HT-29 (cell line): ENCODE data around the gene DNAJC4. TPM values are rescaled to one million over a fixed set of nuclear protein-coding genes. Genes with fewer than 3 reads are reported as not detected.

Experiments
- DNase-seq: peaks from one replicate; pipeline ENCODE4 v3.0.0-alpha.2; 2015; ENCODE audit warnings: low spot score
- total RNA-seq: library from RNA; depleted of rRNA; stranded (reverse); fragments of >200 nt; shearing (Covaris generic); gene quantifications from 2 replicates; pipeline ENCODE4 v1.2.3, GENCODE V29; 2014

The DNAJC4 gene
- total RNA-seq, 1 experiment from 2014 or later = 23.5 TPM

- DNase-seq = no peak
Observed at GRCh38 chr11:64258356-64258755, 28.0 kb downstream of the DNAJC4 start.

DNA sequence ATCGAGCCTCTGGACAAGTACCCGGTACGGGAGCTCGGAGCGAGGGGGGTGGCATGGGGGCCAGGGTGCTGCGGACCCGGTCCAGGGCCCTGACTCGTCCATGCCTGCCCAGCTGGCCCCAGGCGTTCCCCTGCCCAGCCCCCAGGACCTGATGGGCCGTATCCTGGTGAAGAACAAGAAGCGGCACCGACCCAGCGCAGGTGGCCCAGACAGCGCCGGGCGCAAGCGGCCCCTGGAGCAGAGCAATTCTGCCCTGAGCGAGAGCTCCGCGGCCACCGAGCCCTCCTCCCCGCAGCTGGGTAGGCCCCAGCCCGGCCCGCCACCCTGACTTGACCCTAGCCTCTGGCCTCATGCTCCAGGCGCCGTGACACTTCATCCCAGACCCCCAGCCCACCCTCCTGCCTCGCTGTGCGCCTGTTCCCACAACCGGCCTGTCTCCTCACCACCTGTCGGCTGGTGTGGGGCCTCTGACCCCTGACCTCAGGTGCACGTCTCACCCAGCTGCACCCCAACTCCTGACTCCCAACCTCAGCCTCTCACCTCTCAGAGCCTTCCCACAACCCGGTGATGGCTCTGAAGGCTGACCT is 28.7 kb downstream of the DNAJC4 start:
- no peak for DNase-seq

- DNase-seq = no peak
Observed at GRCh38 chr11:64259533-64260067, 29.3 kb downstream of the DNAJC4 start.

DNA sequence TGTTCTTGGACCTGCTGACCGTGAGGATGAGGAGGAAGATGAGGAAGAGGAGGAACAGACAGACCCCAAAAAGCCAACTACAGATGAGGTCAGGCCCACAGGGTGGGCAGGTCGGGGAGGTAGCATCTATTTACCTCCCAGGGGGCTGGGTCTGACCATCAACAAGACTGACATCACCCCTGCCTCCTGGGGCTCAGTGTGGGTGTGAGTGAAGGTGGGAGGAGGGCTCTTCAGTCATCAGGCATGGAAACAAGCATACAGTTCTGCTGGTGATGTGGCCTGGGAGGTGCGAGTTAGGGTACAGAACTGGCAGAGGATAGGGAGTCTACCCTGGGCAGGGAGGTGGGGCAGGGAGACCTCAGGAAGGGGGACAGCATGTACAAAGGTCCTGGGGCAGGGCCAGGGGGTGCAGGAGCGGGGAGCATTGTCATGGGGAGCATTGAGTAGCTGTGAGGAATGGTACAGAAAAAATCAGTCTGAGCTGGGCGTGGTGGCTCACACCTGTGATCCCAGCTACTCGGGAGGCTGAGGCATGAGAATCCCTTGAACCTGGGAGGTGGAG is 29.9 kb downstream of the DNAJC4 start:
- DNase-seq = no peak

GRCh38 chr11:64261556-64262080 is 31.3 kb downstream of the DNAJC4 start:
- no peak for DNase-seq

DNA sequence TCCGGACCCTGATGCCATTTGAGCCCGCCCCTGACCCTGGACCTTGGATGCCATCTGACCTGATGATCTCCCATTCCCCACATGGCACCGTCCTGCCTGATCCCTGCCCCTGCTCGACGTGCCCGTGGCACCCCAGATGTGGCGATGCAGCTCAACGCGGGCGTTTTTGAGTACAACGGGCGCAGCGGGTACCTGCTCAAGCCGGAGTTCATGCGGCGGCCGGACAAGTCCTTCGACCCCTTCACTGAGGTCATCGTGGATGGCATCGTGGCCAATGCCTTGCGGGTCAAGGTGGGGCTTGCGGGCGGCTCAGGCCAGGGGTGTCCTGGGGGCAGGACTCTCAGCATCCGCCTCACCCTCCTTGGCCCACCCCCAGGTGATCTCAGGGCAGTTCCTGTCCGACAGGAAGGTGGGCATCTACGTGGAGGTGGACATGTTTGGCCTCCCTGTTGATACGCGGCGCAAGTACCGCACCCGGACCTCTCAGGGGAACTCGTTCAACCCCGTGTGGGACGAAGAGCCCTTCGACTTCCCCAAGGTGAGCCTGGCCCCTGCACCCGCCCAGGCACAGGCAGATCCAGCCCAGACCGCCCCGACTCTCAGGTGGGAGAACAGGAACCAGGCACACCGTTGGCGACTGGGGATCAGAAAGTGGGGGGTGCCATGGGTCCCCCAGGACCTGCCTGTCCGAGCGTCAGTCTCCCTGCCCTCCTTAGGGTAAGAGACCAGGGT is 32.1 kb downstream of the DNAJC4 start:
- DNase-seq = no peak

- DNase-seq = no peak
Observed at GRCh38 chr11:64263021-64263946, 32.9 kb downstream of the DNAJC4 start.

DNA sequence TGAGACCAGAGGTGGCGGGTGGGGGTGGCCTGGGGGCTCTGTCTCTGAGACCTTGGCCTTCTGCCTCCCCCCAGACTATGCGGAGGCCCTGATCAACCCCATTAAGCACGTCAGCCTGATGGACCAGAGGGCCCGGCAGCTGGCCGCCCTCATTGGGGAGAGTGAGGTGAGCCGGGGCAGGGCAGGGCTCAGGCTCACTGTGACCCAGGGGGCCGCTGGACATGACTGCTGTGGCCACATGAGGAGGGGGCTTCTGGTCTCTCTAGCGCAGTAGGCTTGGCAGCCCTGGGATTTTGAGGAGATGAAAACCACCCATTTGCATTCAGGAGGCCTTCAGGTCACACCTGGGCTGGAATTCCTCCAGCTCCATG is 33.6 kb downstream of the DNAJC4 start:
- DNase-seq = no peak

GRCh38 chr11:64264371-64264852 is 34.1 kb downstream of the DNAJC4 start:
- DNase-seq = no peak

GRCh38 chr11:64265176-64266160 is 35.1 kb downstream of the DNAJC4 start:
- no peak for DNase-seq

GRCh38 chr11:64266339-64266738 is 36.0 kb downstream of the DNAJC4 start:
- no peak for DNase-seq

DNA sequence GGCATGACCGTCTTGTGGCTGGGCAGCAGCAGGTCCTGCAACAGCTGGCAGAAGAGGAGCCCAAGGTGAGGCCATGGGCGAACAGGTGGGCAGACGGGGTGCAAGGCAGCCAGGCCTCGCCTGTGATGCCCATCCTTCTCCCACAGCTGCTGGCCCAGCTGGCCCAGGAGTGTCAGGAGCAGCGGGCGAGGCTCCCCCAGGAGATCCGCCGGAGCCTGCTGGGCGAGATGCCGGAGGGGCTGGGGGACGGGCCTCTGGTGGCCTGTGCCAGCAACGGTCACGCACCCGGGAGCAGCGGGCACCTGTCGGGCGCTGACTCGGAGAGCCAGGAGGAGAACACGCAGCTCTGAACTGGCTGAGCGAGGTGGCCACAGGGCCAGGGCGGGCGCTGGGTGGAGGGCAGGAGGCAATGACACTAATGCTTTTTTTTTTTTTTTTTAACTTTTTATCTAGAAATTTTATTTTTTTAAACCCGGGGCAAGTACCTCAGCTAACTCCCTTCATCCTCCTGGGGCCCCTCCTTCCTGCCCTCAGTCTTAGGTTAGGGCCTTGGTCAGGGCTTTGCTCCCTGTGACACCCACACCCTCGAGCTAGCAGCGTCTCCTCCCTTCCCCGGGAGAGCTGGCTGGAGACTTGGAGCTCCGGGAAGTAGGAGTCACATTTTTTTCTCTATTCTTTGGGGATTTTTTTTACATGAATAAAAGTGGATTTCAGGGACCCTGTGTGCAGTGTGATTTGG is 37.0 kb downstream of the DNAJC4 start:
- peak; percentile 65 for DNase-seq

DNA sequence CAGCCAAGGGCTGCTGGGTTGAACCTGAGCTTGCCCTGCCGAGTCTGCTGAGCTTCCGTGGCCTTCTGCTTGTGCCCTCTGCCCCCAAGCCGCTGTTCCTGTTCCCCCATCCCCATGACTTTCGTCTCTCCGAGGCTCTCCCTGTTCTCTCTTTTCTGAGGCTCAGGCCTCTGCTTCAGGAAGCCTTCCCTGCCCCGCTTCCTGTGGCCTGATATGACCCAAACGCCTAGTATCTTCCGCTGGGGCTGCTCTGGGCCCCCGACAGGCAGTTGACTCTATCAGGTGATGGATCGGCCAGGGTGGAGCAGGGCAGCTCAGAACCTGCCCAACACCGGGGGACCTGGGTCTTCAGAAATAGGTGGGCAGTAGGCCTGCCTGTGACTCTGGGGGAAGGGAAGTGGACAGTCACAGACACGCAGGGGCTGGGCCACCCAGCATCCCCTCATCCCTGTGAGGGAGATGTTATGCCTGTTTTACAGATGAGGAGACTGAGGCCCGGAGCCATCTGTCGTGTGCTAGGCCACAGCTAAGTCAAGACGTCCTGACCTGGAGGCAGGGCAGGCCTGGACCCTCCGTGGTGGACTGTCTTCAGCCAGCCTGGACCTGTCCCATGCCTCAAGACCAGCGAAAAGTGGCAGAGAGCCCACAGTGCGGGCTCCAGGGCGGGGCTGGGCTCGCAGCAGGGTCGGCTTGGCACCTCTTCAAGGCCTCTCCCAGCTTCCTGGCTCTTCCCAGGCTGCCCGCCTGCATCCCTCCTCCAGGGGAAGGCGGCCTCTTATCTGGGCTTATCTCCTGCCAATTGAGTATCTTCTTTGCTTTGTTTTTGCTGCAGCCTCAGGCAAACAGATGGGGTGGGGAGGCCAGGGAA is 37.9 kb downstream of the DNAJC4 start:
- no peak for DNase-seq

GRCh38 chr11:64268893-64269539 is 38.7 kb downstream of the DNAJC4 start:
- peak; percentile 76 for DNase-seq

DNA sequence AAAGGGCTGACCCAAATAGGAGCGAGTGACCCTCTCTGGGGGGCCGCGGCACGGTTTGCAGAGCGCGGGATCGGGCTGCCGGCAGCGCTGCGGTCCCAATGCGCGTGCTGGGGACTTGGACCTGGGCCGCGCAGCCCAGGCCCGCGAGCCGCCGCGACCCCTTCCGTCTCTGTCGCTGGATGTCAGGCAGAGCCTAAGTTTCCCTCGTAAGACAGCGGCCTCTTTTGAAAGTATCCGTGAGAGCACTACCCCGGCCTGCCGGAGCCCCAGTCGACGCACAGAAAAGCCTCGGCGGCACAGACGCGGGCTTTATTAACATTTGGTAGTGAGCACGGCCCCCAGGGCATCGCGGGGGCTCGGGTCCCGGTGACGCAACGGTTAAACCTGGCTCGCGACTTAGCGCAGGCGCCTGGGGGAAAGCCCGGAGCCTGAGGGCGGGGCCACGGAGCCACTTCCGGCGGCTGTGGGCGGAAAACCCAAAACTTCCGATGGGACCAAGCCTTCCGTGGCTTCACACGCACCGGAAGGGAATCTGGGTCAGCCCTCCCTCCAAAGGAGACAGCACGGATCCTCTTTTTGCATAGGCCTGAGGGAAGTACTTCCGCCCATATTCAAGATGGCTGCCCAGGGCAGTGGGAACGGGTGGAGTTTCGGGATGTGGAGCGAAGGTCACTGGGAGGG is 39.3 kb downstream of the DNAJC4 start:
- peak; percentile 99 for DNase-seq

GRCh38 chr11:64275031-64275800 is 44.9 kb downstream of the DNAJC4 start:
- DNase-seq = no peak

DNA sequence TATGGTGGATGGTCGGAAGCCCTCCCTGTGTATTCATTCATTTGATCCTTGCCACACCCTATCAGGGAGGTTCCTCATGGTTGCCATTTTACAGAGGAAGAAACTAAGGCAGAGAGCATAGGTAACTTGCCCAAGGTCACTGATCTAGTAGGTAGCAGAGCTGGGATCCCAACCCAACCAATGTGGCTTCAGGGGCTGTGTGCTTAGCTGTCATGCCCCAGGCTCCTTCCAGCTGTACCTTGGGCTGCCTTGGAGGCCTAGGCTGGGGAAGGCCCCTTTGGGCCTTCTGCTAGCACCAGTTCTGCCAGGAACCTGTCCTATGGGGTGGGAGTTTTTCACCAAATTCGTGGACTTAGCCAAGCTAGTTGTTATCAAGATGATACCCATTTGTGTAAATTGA is 45.5 kb downstream of the DNAJC4 start:
- no peak for DNase-seq
